K562 (cell line): ENCODE results near the gene FKBP2. TPM values are rescaled to one million over a fixed set of nuclear protein-coding genes. Genes with fewer than 3 reads are reported as not detected.
A peak's percentile ranks its signal among the peaks of the same experiment; 100 is the strongest.

Experiments used
- BCL6 ChIP-seq: fragments of 250-450 bp; sonication (Bioruptor Pico); IDR thresholded peaks from 2 replicates; pipeline ENCODE4 v1.4.0; 2020
- HDGF ChIP-seq: fragments of 450-650 bp; IDR thresholded peaks from 2 replicates; pipeline ENCODE4 v1.6.1; 2016
- HMG20A ChIP-seq: fragments of 450-650 bp; formaldehyde crosslinking; conservative IDR thresholded peaks from 2 replicates; pipeline ENCODE4 v1.4.0; 2020; ENCODE audit warnings: mild to moderate bottlenecking, mixed read lengths
- KAT2B ChIP-seq: IDR thresholded peaks from one replicate; pipeline ENCODE4 v1.6.1; 2012; ENCODE audit warnings: low read depth, mild to moderate bottlenecking, control low read depth, inconsistent platforms, low read length, moderate library complexity
- KLF1 ChIP-seq: fragments of 450-650 bp; IDR thresholded peaks from 2 replicates; pipeline ENCODE4 v1.6.1; 2016; ENCODE audit warnings: missing genetic modification characterization, missing compliant biosample characterization
- L3MBTL2 ChIP-seq: fragments of 450-650 bp; IDR thresholded peaks from 2 replicates; pipeline ENCODE4 v1.6.1; 2016; ENCODE audit warnings: mild to moderate bottlenecking, moderate library complexity
- PHF8 ChIP-seq: fragments of 200-600 bp; sonication (generic); IDR thresholded peaks from 2 replicates; pipeline ENCODE4 v1.6.1; 2012; ENCODE audit warnings: mixed run types, mild to moderate bottlenecking, inconsistent platforms, low read length, moderate library complexity, borderline replicate concordance
- RBM39 ChIP-seq: fragments of 200-400 bp; formaldehyde crosslinking; optimal IDR thresholded peaks from 2 replicates; pipeline ENCODE3; 2018; ENCODE audit warnings: low read depth, low read length
- RFX1 ChIP-seq: fragments of 450-650 bp; IDR thresholded peaks from 2 replicates; pipeline ENCODE4 v1.6.1; 2016; ENCODE audit warnings: mild to moderate bottlenecking, moderate library complexity
- SMAD2 ChIP-seq: fragments of 150-350 bp; IDR thresholded peaks from 2 replicates; pipeline ENCODE4 v1.6.1; 2014; ENCODE audit warnings: low read depth, mild to moderate bottlenecking, low read length
- SREBF2 ChIP-seq: sonication (generic); formaldehyde crosslinking; IDR thresholded peaks from 2 replicates; pipeline ENCODE4 v1.4.0; 2020; ENCODE audit warnings: mild to moderate bottlenecking, missing genetic modification reagents
- SUPT5H ChIP-seq: fragments of 450-650 bp; IDR thresholded peaks from 2 replicates; pipeline ENCODE4 v1.6.1; 2016
- TOE1 ChIP-seq, 2 experiments: fragments of 450-650 bp in 1 of 2; sonication (generic) in 1 of 2; formaldehyde crosslinking in 1 of 2; IDR thresholded peaks; 2 replicates each; pipeline versions ENCODE4 v1.7.1 to v1.8.0; 2016 to 2022; ENCODE audit warnings: borderline replicate concordance in 2 of 2, mild to moderate bottlenecking in 2 of 2, antibody characterized with exemption in 1 of 2, inconsistent platforms in 1 of 2, low read depth in 1 of 2, missing genetic modification reagents in 1 of 2, moderate library complexity in 1 of 2
- ZKSCAN8 ChIP-seq: fragments of 200-800 bp; sonication (Bioruptor generic); IDR thresholded peaks from 2 replicates; pipeline ENCODE4 v1.6.1; 2016; ENCODE audit warnings: missing genetic modification characterization, missing compliant biosample characterization
- ZNF217 ChIP-seq: sonication (generic); formaldehyde crosslinking; IDR thresholded peaks from 2 replicates; pipeline ENCODE4 v1.8.0; 2022; ENCODE audit warnings: mild to moderate bottlenecking, missing genetic modification reagents
- ZNF24 ChIP-seq: fragments of 450-650 bp; IDR thresholded peaks from 2 replicates; pipeline ENCODE4 v1.6.1; 2016
- ZNF384 ChIP-seq: IDR thresholded peaks from 2 replicates; pipeline ENCODE4 v1.6.1; 2012; ENCODE audit warnings: low read depth, low read length, improper control_type of control experiment
- ZNF717 ChIP-seq: fragments of 250-450 bp; sonication (Bioruptor Pico); IDR thresholded peaks from 2 replicates; pipeline ENCODE4 v1.5.0; 2021
- ZSCAN29 ChIP-seq: fragments of 450-650 bp; IDR thresholded peaks from 2 replicates; pipeline ENCODE4 v1.6.1; 2017
- polyA plus RNA-seq, 8 experiments: library from polyadenylated mRNA; depleted of rRNA in 4 of 8; stranded (reverse) in 5 of 8; unstranded in 3 of 8; fragments of >200 nt; fragmentation: Nextera tagmentation in 2 of 8; fragmentation: Illumina TruSeq in 1 of 8; extraction: Ambion mirVana in 2 of 8; extraction: Trizol in 1 of 8; gene quantifications; 2 replicates each; pipeline versions ENCODE4 v1.2.1 to v1.2.3, GENCODE V29; 2011 to 2014; ENCODE audit warnings: inconsistent platforms in 1 of 8, missing spikeins in 1 of 8
- total RNA-seq, 7 experiments: library from RNA; depleted of rRNA in 6 of 7; stranded (reverse); fragments of >200 nt in 6 of 7; fragmentation: Illumina TruSeq in 2 of 7; extraction: Trizol in 2 of 7; gene quantifications; 2 replicates each; pipeline versions ENCODE4 v1.2.1 to v1.2.3, GENCODE V29; 2011 to 2021; ENCODE audit warnings: low replicate concordance in 1 of 7
- TF ChIP-seq, protein P1 (sequence below): fragments of 450-650 bp; IDR thresholded peaks from 2 replicates; pipeline ENCODE4 v1.6.1; 2018; ENCODE audit not compliant: partially characterized antibody
- TF ChIP-seq, protein P2 (sequence below): sonication (generic); formaldehyde crosslinking; IDR thresholded peaks from 2 replicates; pipeline ENCODE4 v1.8.0; 2022; ENCODE audit warnings: missing genetic modification reagents, mild to moderate bottlenecking, moderate library complexity, borderline replicate concordance
- TF ChIP-seq, protein P3 (sequence below): fragments of 450-650 bp; formaldehyde crosslinking; IDR thresholded peaks from 2 replicates; pipeline ENCODE4 v1.4.0; 2022; ENCODE audit warnings: mild to moderate bottlenecking, moderate library complexity
- TF ChIP-seq, protein P4 (sequence below): fragments of 450-650 bp; formaldehyde crosslinking; IDR thresholded peaks from 2 replicates; pipeline ENCODE4 v1.4.0; 2022; ENCODE audit warnings: missing genetic modification characterization

The FKBP2 gene
- total and polyA plus RNA-seq, 9 of the 15 experiments (the other 6 are each of a cell fraction or from before 2014, with no cell fraction given) = 3.5 to 151 (median 58.1) TPM

DNA sequence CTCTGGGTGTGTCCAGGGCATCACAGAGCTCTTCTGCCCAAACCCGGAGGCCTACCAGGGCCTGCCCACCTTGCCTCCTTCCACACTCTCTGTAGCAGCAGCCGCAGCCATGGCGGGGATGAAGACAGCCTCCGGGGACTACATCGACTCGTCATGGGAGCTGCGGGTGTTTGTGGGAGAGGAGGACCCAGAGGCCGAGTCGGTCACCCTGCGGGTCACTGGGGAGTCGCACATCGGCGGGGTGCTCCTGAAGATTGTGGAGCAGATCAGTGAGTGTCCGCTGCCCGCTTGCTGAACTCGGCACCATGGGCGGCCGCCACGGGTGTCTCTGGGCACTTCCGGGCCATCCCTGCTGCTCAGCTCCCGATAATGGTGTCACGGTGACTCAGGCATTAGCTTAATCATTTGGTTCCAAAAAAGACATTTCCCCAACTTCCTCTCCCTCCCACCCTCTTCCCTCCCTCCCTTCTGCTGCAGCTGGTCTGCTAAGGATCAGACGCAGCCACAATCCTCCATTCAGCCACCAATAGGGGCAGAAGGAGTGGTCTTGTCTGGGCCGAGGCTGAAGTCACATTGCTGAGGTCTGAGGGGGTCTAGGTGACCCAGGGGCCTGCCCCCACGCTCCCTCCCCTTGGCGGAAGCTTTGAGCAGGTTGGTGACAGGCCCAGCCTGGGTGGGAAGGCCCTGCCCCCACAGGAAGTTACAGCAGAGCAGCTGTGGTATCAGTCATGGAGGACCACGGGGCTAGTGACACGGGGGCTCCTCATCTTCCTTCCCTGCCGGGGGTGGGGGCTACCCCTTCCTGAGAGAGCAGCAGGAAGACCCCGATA lies 33.4 kb upstream of the FKBP2 start (continued):
- TF ChIP-seq, protein P1, sequence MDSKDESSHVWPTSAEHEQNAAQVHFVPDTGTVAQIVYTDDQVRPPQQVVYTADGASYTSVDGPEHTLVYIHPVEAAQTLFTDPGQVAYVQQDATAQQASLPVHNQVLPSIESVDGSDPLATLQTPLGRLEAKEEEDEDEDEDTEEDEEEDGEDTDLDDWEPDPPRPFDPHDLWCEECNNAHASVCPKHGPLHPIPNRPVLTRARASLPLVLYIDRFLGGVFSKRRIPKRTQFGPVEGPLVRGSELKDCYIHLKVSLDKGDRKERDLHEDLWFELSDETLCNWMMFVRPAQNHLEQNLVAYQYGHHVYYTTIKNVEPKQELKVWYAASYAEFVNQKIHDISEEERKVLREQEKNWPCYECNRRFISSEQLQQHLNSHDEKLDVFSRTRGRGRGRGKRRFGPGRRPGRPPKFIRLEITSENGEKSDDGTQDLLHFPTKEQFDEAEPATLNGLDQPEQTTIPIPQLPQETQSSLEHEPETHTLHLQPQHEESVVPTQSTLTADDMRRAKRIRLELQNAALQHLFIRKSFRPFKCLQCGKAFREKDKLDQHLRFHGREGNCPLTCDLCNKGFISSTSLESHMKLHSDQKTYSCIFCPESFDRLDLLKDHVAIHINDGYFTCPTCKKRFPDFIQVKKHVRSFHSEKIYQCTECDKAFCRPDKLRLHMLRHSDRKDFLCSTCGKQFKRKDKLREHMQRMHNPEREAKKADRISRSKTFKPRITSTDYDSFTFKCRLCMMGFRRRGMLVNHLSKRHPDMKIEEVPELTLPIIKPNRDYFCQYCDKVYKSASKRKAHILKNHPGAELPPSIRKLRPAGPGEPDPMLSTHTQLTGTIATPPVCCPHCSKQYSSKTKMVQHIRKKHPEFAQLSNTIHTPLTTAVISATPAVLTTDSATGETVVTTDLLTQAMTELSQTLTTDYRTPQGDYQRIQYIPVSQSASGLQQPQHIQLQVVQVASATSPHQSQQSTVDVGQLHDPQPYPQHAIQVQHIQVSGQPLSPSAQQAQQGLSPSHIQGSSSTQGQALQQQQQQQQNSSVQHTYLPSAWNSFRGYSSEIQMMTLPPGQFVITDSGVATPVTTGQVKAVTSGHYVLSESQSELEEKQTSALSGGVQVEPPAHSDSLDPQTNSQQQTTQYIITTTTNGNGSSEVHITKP = no peak
- TF ChIP-seq KAT2B (no peak), TOE1 (IDR thresholded peaks at IDR 0.05; ENCODE audit: borderline replicate concordance) (no peak; the same call in 1 of the 2 replicates), TOE1 (CRISPR knock-in tag; IDR thresholded peaks at IDR 0.05; ENCODE audit: borderline replicate concordance, low read depth) (no peak), SUPT5H (peak; percentile 78), ZNF24 (no peak), BCL6 (CRISPR knock-in tag) (no peak), ZKSCAN8 (CRISPR knock-in tag) (no peak; the same call in 1 of the 2 replicates), ZNF217 (no peak), RBM39 (no peak), HDGF (no peak), ZNF384 (no peak), SMAD2 (no peak), RFX1 (no peak), ZSCAN29 (no peak), SREBF2 (CRISPR knock-in tag) (no peak), ZNF717 (no peak), L3MBTL2 (0 out of 2 replicates have a peak, but pooled peaks have one; percentile 29), KLF1 (peak; percentile 38; the same call in 1 of the 2 replicates), HMG20A (CRISPR knock-in tag) (no peak), PHF8 (peak; percentile 56; the same call in 1 of the 2 replicates)
- TF ChIP-seq, protein P2, sequence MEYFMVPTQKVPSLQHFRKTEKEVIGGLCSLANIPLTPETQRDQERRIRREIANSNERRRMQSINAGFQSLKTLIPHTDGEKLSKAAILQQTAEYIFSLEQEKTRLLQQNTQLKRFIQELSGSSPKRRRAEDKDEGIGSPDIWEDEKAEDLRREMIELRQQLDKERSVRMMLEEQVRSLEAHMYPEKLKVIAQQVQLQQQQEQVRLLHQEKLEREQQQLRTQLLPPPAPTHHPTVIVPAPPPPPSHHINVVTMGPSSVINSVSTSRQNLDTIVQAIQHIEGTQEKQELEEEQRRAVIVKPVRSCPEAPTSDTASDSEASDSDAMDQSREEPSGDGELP (CRISPR knock-in tag) = peak; percentile 98
- TF ChIP-seq, protein P3, sequence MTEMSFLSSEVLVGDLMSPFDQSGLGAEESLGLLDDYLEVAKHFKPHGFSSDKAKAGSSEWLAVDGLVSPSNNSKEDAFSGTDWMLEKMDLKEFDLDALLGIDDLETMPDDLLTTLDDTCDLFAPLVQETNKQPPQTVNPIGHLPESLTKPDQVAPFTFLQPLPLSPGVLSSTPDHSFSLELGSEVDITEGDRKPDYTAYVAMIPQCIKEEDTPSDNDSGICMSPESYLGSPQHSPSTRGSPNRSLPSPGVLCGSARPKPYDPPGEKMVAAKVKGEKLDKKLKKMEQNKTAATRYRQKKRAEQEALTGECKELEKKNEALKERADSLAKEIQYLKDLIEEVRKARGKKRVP (CRISPR knock-in tag) = no peak
- TF ChIP-seq, protein P4, sequence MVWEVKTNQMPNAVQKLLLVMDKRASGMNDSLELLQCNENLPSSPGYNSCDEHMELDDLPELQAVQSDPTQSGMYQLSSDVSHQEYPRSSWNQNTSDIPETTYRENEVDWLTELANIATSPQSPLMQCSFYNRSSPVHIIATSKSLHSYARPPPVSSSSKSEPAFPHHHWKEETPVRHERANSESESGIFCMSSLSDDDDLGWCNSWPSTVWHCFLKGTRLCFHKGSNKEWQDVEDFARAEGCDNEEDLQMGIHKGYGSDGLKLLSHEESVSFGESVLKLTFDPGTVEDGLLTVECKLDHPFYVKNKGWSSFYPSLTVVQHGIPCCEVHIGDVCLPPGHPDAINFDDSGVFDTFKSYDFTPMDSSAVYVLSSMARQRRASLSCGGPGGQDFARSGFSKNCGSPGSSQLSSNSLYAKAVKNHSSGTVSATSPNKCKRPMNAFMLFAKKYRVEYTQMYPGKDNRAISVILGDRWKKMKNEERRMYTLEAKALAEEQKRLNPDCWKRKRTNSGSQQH (CRISPR knock-in tag) = peak; percentile 45
